Fibroblast of skin of abdomen (primary cell): ENCODE data around the gene DNMT3A.
A peak's percentile ranks its signal among the peaks of the same experiment; 100 is the strongest.
"Not testable (repeated sequence)": the region's sequence is repeated elsewhere in the genome, so short reads cannot be mapped to it uniquely, and the experiment has no call there.

Experiments used
- DNase-seq: peaks from one replicate; pipeline ENCODE4 v3.0.0-alpha.2; 2013

The DNMT3A gene

GRCh38 chr2:25280051-25280687 is 61.6 kb downstream of the DNMT3A start:
- DNase-seq = no peak

- DNase-seq = no peak
Measured at GRCh38 chr2:25279091-25279651, 62.6 kb downstream of the DNMT3A start.

GRCh38 chr2:25276569-25277465 is 64.9 kb downstream of the DNMT3A start:
- no peak for DNase-seq

DNA sequence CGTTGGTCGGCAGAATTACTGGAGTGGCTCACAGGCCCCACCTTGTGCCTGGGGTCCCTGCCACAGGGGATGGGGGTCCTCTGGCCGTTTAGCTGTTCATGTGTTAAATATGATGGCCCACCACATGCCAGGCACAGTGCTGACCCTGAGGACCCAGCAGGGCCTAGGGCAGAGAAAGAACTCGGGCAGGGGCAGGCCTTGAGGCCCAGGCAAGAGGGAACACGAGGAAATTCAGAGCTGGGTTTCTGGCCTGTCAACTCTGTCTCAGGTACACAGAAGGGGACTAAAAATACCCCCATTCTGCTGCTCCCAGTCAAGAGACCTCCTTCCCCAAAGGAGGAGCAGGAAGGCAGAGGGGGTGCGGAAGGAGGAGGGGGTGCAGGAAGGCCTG is 66.2 kb downstream of the DNMT3A start:
- no peak for DNase-seq

- peak; percentile 27 for DNase-seq
Measured at GRCh38 chr2:25274868-25275574, 66.7 kb downstream of the DNMT3A start.

- DNase-seq = no peak
Measured at GRCh38 chr2:25273985-25274535, 67.7 kb downstream of the DNMT3A start.

- DNase-seq = not testable (repeated sequence)
Measured at GRCh38 chr2:25272705-25273104, 69.0 kb downstream of the DNMT3A start.

DNA sequence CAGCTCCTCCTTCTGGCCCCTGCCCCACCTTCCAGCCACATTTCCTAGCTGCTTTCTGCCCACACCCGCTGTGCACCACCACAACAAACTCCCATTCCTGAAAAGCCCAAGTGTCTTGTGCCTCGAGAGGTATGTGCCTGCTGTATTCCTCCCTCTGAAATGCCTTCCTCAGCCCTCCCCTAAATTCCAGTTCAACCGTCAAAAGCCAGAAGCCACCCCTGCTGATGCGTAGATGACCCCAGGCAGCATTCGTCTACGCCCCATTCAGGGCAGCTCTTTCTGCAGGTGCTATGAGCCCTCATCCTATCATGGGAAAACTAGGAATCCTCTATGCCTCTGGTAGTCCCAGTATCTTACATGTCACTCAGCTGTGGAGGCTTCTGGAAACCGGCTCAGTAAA is 71.7 kb downstream of the DNMT3A start:
- DNase-seq = no peak

DNA sequence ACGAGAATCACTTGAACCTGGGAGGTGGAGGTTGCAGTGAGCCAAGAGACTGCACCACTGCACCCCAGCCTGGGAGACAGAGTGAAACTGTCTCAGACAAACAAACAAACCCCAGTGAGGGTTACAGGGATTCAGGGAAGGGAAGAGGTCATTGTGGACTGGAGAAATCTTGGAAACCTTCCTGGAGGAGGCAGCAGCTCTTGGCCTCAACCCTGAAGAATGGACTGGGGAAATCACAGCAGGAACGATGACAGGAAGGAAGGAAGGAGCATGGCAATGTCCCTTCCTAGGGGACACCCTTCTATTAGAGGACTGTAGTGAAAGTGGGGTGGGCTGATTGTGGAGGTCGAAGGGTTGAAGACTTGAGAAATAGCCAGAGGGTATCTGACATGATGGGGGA is 72.5 kb downstream of the DNMT3A start:
- DNase-seq = no peak

DNA sequence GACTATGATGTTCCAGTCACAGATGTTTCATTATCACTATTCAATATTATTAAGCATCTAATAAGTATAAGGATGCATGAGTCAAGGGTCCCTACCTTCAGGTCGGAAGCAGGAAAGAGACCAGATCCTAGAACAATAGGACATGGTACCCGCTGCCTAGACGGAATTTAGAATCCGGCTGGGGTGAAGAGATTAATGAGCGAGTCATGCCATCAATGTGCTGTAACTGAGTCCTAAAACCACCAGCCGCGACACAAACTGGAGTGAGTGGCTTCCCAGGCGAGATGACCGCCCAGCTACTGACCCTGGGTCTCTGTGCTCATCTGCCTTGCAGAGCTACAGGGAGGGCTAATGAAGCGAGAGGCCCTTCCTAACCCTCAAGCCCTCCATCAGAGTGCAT is 73.6 kb downstream of the DNMT3A start:
- DNase-seq = no peak

GRCh38 chr2:25266399-25266798 is 75.3 kb downstream of the DNMT3A start:
- DNase-seq = no peak

- no peak for DNase-seq
Measured at GRCh38 chr2:25265802-25266201, 75.9 kb downstream of the DNMT3A start.

DNA sequence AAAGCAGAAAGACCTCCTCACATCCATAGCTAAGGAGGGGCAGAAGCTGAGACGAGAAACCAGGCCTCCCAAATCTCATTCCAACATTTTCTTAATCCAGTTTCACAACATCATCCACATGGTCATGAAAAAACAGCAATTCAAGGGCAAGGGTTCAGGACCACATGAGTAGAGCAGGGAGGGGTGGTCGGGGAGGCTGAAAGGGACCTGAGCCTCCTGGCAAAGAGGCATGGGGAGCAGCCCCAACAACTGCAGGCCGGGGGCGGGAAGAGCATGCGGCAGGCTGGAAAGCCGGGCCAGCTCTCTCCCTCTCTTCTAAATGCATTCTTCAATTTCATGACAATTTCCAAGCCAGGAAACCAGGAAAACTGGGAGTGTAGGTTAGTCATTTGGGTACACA is 76.7 kb downstream of the DNMT3A start:
- DNase-seq = no peak

GRCh38 chr2:25262288-25262687 is 79.4 kb downstream of the DNMT3A start:
- no peak for DNase-seq

GRCh38 chr2:25259737-25260124 is 82.0 kb downstream of the DNMT3A start:
- DNase-seq = no peak

DNA sequence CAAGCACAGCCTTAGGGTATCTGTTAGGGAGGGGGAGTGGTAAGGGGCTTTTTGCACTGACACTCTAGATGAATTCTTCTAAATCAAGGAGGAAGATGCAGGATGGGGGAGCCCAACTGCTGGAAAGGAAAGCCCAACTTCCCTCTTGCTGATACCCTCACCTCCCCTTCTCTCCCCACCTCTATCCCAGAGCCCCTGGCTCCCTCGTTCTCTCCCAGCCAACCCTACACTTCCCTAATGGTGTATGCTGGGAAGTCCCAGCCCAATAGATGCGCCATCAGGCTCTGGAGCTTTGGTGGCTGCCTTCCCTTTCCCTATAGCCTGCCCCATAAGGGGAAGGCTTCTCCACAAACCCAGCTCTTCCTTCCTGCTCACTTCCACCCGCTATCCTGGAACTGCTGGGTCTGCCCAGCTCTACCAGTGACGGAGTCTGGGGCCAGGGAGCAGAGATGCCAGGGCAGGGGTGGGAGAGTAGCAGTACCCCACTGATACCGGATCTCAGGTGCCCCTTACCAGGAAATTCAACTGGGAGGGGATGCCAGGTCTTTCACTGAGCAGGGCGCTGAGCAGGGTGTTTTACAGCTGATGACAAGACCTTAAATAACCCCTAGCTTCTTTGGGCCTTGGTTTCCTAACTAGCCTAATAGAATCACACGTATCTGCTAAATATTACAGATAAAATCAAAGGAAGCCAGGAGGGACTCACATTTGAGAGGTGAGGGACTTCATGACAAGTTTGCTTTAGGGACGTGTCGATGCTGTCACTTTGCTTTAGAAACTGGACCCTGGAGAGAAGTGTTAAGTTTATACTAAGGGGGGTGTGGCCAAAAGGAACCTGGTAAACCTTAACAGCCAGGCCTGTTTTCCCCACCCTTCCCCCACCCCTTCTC is 82.6 kb downstream of the DNMT3A start:
- no peak for DNase-seq

DNA sequence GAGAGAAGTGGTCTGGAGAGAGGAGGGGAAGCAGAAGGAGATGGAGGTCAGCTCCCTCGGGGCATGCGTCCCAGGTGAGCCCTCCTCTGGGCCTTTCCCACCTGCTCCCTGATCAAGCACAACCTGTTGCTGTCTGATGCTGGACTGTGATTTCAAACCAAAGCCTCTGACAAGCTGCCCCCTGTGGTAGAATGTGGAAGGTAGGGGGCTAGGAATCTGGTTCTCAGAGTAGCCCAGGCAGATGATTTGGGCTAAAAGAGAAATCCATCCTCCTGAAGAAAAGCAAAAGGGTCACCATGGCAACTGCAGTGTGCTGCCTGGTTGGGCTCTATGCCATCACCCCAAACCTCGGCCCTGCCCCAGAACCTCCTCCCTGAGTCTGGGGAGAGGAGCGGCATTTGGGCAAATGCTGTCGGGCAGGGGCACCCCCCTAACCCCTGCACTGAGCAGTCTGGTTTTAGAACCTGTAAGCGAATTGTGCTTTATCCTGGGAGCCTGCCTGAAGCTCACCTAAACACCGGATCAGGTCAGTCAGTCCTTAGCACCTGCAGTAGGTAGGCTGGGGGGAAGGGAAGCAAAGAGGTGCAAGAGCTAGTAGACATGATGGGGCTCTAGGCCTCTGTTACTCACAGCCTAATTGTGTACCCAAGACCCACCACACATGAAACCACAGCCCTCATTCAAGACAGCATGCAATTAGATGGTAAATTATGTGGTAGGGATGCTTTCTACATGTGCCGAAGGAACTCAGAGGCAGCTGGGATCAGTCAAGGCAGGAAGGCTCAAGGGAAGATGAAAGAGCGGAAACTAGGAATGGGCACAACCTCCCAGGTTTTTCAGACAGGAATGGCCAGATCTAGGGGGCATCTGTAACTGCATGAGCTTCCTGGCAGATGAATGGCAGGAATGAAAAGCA is 83.5 kb downstream of the DNMT3A start:
- DNase-seq = no peak

- peak; percentile 45 for DNase-seq
Measured at GRCh38 chr2:25257032-25257552, 84.6 kb downstream of the DNMT3A start.

DNA sequence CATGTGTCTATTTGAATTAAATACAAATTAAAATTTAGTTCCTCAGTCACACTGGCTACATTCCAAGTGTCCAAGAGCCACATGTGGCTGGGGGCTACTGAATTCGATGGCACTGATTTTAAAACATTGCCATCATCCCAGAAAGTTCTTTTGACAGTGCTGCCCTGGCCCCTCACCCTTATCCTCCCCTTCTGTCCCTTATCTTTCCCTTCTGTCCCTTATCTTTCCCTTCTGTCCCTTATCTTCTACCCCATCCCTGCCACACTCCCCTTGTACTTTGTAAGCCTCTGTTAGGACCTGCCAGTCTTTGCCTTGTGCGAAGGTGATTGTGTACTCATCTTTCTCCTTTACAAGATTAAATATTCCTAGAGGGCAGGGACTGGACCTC is 85.2 kb downstream of the DNMT3A start:
- no peak for DNase-seq

DNA sequence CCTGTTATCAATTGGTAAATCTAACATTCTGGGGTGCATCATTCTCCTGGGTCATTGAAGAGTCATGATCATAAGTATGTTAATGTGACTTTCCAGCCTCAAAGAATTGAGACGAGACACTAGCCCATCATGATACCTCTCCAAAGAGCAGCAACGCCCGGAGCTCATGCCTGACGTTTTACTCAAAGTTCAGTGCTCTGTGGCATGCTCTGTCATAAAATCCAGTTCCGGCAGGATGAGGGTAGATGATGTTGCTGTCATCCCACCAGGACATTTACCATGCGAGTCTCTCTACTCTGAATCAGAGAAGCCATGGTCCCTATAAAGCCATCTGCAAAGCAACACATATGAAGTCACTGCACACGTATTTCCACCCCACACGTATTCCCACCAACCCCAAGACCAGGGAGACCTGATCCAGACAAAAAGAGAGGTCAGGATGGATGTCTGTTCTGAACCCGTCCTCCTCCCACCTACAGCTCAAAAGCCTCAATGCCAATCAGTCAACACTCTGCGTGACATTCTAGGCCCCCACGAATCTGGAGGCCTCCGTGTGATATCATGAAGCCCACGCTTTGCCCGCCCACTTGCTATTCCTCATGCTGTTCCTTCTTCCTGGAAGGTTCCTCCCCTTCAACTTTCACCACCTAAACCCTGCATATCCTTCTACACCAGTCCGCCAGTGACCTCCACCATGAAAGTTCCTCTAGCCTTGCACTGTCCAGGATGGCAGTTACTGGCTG is 85.8 kb downstream of the DNMT3A start:
- no peak for DNase-seq
